Neural progenitor cell (in vitro differentiated cells): Measurements from ENCODE around the gene ADCY7. TPM values are rescaled to one million over a fixed set of nuclear protein-coding genes. Genes with fewer than 3 reads are reported as not detected.

Experiments used
- DNase-seq: peaks from one replicate; pipeline ENCODE4 v3.0.0-alpha.2; 2016; ENCODE audit warnings: low spot score
- H2AFZ ChIP-seq: fragments of 200-600 bp; sonication (generic); replicated peaks from 2 replicates; pipeline ENCODE4 v1.6.1; 2016; ENCODE audit warnings: antibody characterized with exemption
- H3F3A ChIP-seq: fragments of 200-600 bp; sonication (generic); 2 replicates; pipeline ENCODE4 v1.6.1; 2016; ENCODE audit warnings: antibody characterized with exemption, low read depth
- H3K27ac ChIP-seq: fragments of 200-600 bp; sonication (generic); 2 replicates; pipeline ENCODE4 v1.5.1; 2016; ENCODE audit warnings: mild to moderate bottlenecking
- H3K27me3 ChIP-seq: fragments of 200-600 bp; sonication (generic); 2 replicates; pipeline ENCODE4 v1.6.1; 2016; ENCODE audit warnings: mild to moderate bottlenecking, moderate library complexity
- H3K36me3 ChIP-seq: fragments of 200-600 bp; sonication (generic); 2 replicates; pipeline ENCODE4 v1.5.1; 2016
- H3K4me1 ChIP-seq: fragments of 200-600 bp; sonication (generic); 2 replicates; pipeline ENCODE4 v1.6.1; 2016; ENCODE audit warnings: mixed run types
- H3K4me2 ChIP-seq: fragments of 200-600 bp; sonication (generic); 2 replicates; pipeline ENCODE4 v1.6.1; 2016
- H3K4me3 ChIP-seq: fragments of 200-600 bp; sonication (generic); 2 replicates; pipeline ENCODE4 v1.5.1; 2016
- H3K79me2 ChIP-seq: fragments of 200-600 bp; sonication (generic); 2 replicates; pipeline ENCODE4 v1.6.1; 2016; ENCODE audit warnings: low read depth
- H3K9ac ChIP-seq: fragments of 200-600 bp; sonication (generic); 2 replicates; pipeline ENCODE4 v1.6.1; 2016
- H3K9me3 ChIP-seq: fragments of 200-600 bp; sonication (generic); 2 replicates; pipeline ENCODE4 v1.5.1; 2016; ENCODE audit warnings: low read depth
- H4K20me1 ChIP-seq: fragments of 200-600 bp; sonication (generic); 2 replicates; pipeline ENCODE4 v1.6.1; 2016; ENCODE audit warnings: low read depth
- H3K27ac Mint-ChIP-seq: 3 replicates; pipeline ENCODE4 v1.8.0; 2021; ENCODE audit warnings: mixed read lengths
- H3K27me3 Mint-ChIP-seq: 2 replicates; pipeline ENCODE4 v1.8.0; 2022; ENCODE audit warnings: low read depth, mild to moderate bottlenecking, inconsistent platforms, moderate library complexity, mixed read lengths; ENCODE audit not compliant: insufficient read depth
- H3K36me3 Mint-ChIP-seq: 3 replicates; pipeline ENCODE4 v1.8.0; 2021; ENCODE audit warnings: mixed read lengths
- H3K4me1 Mint-ChIP-seq: 3 replicates; pipeline ENCODE4 v1.8.0; 2021; ENCODE audit warnings: mixed read lengths
- H3K4me3 Mint-ChIP-seq: 3 replicates; pipeline ENCODE4 v1.8.0; 2021; ENCODE audit warnings: mild to moderate bottlenecking, moderate library complexity, mixed read lengths
- H3K9me3 Mint-ChIP-seq: 3 replicates; pipeline ENCODE4 v1.8.0; 2020; ENCODE audit warnings: mixed read lengths
- CTCF ChIP-seq: fragments of 200-600 bp; sonication (generic); IDR thresholded peaks from 2 replicates; pipeline ENCODE4 v1.5.1; 2017; ENCODE audit warnings: antibody characterized with exemption, mild to moderate bottlenecking
- EZH2 ChIP-seq: fragments of 200-600 bp; sonication (generic); IDR thresholded peaks from 2 replicates; pipeline ENCODE4 v1.6.1; 2017; ENCODE audit warnings: antibody characterized with exemption, mild to moderate bottlenecking, moderate library complexity
- EZH2phosphoT487 ChIP-seq: fragments of 200-600 bp; sonication (generic); IDR thresholded peaks from 2 replicates; pipeline ENCODE4 v1.6.1; 2017; ENCODE audit warnings: antibody characterized with exemption
- total RNA-seq: library from RNA; depleted of rRNA; stranded (reverse); fragments of >200 nt; gene quantifications from 2 replicates; pipeline ENCODE4 v1.2.3, GENCODE V29; 2015; ENCODE audit warnings: low replicate concordance

The ADCY7 gene
- total RNA-seq, 1 donor from 2014 or later = 2.5 TPM

- H2AFZ ChIP-seq = no peak overlapping the region
- H3K4me2 ChIP-seq = no peak overlapping the region
- peaks cover 12% of the 10 kb centered on the region for H4K20me1 ChIP-seq
- H3K9me3 ChIP-seq = no peaks in the 10 kb centered on the region
- Mint-ChIP-seq H3K4me3 (no peak overlapping the region), H3K27ac (no peak overlapping the region), H3K36me3 (peaks cover 44% of the 10 kb centered on the region), H3K27me3 (no peaks in the 10 kb centered on the region), H3K4me1 (peaks cover 10% of the 10 kb centered on the region), H3K9me3 (no peaks in the 10 kb centered on the region)
- H3K4me1 ChIP-seq = no peaks in the 10 kb centered on the region
- no peaks in the 10 kb centered on the region for H3F3A ChIP-seq
- no peak overlapping the region for H3K9ac ChIP-seq
- TF ChIP-seq EZH2phosphoT487 (no peak), CTCF (peak; percentile 41)
- no peak overlapping the region for H3K4me3 ChIP-seq
- DNase-seq = no peak
- no peak overlapping the region for H3K27ac ChIP-seq
- H3K79me2 ChIP-seq = no peaks in the 10 kb centered on the region
- no peaks in the 10 kb centered on the region for H3K27me3 ChIP-seq
- no peaks in the 10 kb centered on the region for H3K36me3 ChIP-seq
Observed at GRCh38 chr16:50323335-50324011, 57.1 kb downstream of the ADCY7 start.

- TF ChIP-seq CTCF (no peak), EZH2 (no peak), EZH2phosphoT487 (no peak)
- Mint-ChIP-seq H3K36me3 (peaks cover 42% of the 10 kb centered on the region), H3K27ac (no peak overlapping the region), H3K9me3 (no peaks in the 10 kb centered on the region), H3K27me3 (no peaks in the 10 kb centered on the region), H3K4me1 (peaks cover 10% of the 10 kb centered on the region), H3K4me3 (no peak overlapping the region)
- Histone ChIP-seq H3F3A (no peaks in the 10 kb centered on the region), H3K27me3 (no peaks in the 10 kb centered on the region), H3K36me3 (no peaks in the 10 kb centered on the region), H3K4me3 (no peak overlapping the region), H3K4me1 (no peaks in the 10 kb centered on the region), H3K4me2 (no peak overlapping the region), H3K79me2 (no peaks in the 10 kb centered on the region), H3K27ac (no peak overlapping the region), H2AFZ (no peak overlapping the region), H4K20me1 (peaks cover 12% of the 10 kb centered on the region), H3K9ac (no peak overlapping the region), H3K9me3 (no peaks in the 10 kb centered on the region)
- DNase-seq = no peak
Observed at GRCh38 chr16:50324345-50324744, 58.0 kb downstream of the ADCY7 start.

- peaks cover 37% of the 10 kb centered on the region for H3K36me3 Mint-ChIP-seq
- Histone ChIP-seq H4K20me1 (peaks cover 14% of the 10 kb centered on the region), H3K27ac (no peak overlapping the region), H3K27me3 (no peaks in the 10 kb centered on the region), H3K36me3 (no peaks in the 10 kb centered on the region), H2AFZ (no peak overlapping the region), H3K4me3 (no peak overlapping the region), H3K79me2 (peaks cover 2% of the 10 kb centered on the region), H3K9ac (no peak overlapping the region), H3K9me3 (no peaks in the 10 kb centered on the region), H3F3A (no peaks in the 10 kb centered on the region), H3K4me2 (no peak overlapping the region), H3K4me1 (no peaks in the 10 kb centered on the region)
- H3K9me3 Mint-ChIP-seq = no peaks in the 10 kb centered on the region
- peaks cover 10% of the 10 kb centered on the region for H3K4me1 Mint-ChIP-seq
- H3K4me3 Mint-ChIP-seq = no peak overlapping the region
- H3K27me3 Mint-ChIP-seq = no peaks in the 10 kb centered on the region
- DNase-seq = no peak
- TF ChIP-seq EZH2phosphoT487 (no peak), CTCF (no peak), EZH2 (no peak)
- no peak overlapping the region for H3K27ac Mint-ChIP-seq
Observed at GRCh38 chr16:50326264-50326663, 59.9 kb downstream of the ADCY7 start.
